Stimulated activated CD4-positive, alpha-beta T cell treated with anti-CD3 and anti-CD28 coated beads, Interleukin-15, amount 100 ng/mL, for 24 hours (primary cell): ENCODE results near the gene ISM2.
A peak's percentile ranks its signal among the peaks of the same experiment; 100 is the strongest.
"Not testable (repeated sequence)": the region's sequence is repeated elsewhere in the genome, so short reads cannot be mapped to it uniquely, and the experiment has no call there.

Experiments
- DNase-seq: peaks from one replicate; pipeline ENCODE4 v3.0.0-alpha.2; 2020

Gene ISM2

GRCh38 chr14:77498120-77498979 lies at the start of gene ISM2:
TSS of gene ISM2 (minus strand) at chr14:77498816. CDS start at chr14:77498793, 23 bp downstream.
- peak; percentile 70 for DNase-seq

- DNase-seq = no peak
Observed at GRCh38 chr14:77547512-77548180, 49.0 kb upstream of the ISM2 start.

- DNase-seq = not testable (repeated sequence)
Observed at GRCh38 chr14:77545171-77545570, 46.6 kb upstream of the ISM2 start.

GRCh38 chr14:77544571-77544970 lies 46.0 kb upstream of the ISM2 start:
- no peak for DNase-seq

- DNase-seq = no peak
Observed at GRCh38 chr14:77543637-77544334, 45.2 kb upstream of the ISM2 start.

GRCh38 chr14:77543240-77543551 lies 44.6 kb upstream of the ISM2 start:
- DNase-seq = no peak

- no peak for DNase-seq
Observed at GRCh38 chr14:77542421-77543239, 44.0 kb upstream of the ISM2 start.

GRCh38 chr14:77541905-77542304 lies 43.3 kb upstream of the ISM2 start:
- DNase-seq = no peak

GRCh38 chr14:77536951-77537350 lies 38.3 kb upstream of the ISM2 start:
- DNase-seq = not testable (repeated sequence)

GRCh38 chr14:77531071-77531470 lies 32.5 kb upstream of the ISM2 start:
- no peak for DNase-seq

GRCh38 chr14:77529963-77530362 lies 31.3 kb upstream of the ISM2 start:
- DNase-seq = no peak

GRCh38 chr14:77529213-77529612 lies 30.6 kb upstream of the ISM2 start:
- DNase-seq = no peak

GRCh38 chr14:77528701-77529100 lies 30.1 kb upstream of the ISM2 start:
- DNase-seq = not testable (repeated sequence)

- DNase-seq = no peak
Observed at GRCh38 chr14:77526266-77526665, 27.6 kb upstream of the ISM2 start.

GRCh38 chr14:77524536-77524935 lies 25.9 kb upstream of the ISM2 start:
- DNase-seq = no peak

- DNase-seq = no peak
Observed at GRCh38 chr14:77523109-77523508, 24.5 kb upstream of the ISM2 start.

GRCh38 chr14:77520555-77520954 lies 21.9 kb upstream of the ISM2 start:
- no peak for DNase-seq

- no peak for DNase-seq
Observed at GRCh38 chr14:77516126-77516525, 17.5 kb upstream of the ISM2 start.

- DNase-seq = no peak
Observed at GRCh38 chr14:77511486-77512162, 13.0 kb upstream of the ISM2 start.

- no peak for DNase-seq
Observed at GRCh38 chr14:77509366-77509765, 10.8 kb upstream of the ISM2 start.

- DNase-seq = no peak
Observed at GRCh38 chr14:77508876-77509275, 10.3 kb upstream of the ISM2 start.

GRCh38 chr14:77508249-77508648 lies 9.6 kb upstream of the ISM2 start:
- DNase-seq = no peak
